Adrenal gland (tissue), 5 donors: ENCODE measurements around the gene TROAP.

Experiments used
- POLR2A ChIP-seq, 2 donors: fragments of 450-650 bp; IDR thresholded peaks; one replicate each; pipeline ENCODE4 v1.6.1; 2017; ENCODE audit warnings: antibody characterized with exemption in 2 of 2, mild to moderate bottlenecking in 2 of 2, moderate library complexity in 1 of 2
- TF ChIP-seq, protein P1 (sequence below), 6 experiments: fragments of 450-650 bp in 4 of 6; fragments of 200-600 bp in 2 of 6; sonication (generic) in 1 of 6; IDR thresholded peaks; 1 replicate in 5 of 6; 2 replicates in 1 of 6; pipeline versions ENCODE4 v1.5.1 to v1.8.0; 2016 to 2021; ENCODE audit warnings: antibody characterized with exemption in 6 of 6, mild to moderate bottlenecking in 2 of 6, moderate library complexity in 1 of 6
- donor health status: DM: no; HTN: no; CAD: no.

DNA sequence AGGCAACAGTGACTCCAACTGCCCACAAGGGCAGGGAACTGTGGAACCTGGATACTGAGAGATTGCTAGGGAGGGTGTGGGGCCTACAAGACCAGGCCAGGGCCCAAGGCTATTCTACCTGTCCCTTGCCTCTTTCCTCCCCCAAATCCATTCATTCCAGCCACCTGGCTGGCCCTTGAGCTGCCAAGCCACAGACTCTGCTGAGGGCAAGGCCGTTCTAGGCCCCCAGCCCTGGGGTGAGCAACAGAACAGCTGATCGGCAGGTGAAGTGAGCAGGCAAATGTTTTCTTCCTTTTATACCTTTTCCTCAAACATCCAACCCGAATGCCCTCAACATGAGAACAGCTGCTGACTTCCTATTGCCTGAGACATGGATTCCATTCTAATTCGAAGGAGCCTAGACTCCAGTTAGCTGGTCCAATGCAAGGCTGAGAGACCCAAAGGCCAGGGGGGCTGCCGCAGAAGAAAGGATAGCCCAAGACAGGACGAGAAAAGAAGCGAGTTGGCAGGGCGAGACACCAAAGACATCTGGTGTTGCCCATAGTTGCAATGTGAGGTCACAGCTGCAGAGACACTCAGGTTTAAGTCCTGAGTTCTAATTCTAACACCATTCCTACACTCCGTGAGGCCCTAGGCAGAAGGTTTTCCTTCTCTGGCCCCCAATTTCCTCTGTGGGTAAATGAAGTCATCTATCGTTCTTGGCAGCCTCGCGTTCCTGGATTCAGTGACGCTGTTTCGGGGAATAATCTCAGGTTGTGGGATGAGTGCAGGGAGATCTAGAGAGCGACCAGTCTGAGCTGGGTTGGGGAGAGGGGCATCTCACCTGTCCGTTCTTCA is 12.3 kb downstream of the TROAP start:
- TF ChIP-seq, protein P1, sequence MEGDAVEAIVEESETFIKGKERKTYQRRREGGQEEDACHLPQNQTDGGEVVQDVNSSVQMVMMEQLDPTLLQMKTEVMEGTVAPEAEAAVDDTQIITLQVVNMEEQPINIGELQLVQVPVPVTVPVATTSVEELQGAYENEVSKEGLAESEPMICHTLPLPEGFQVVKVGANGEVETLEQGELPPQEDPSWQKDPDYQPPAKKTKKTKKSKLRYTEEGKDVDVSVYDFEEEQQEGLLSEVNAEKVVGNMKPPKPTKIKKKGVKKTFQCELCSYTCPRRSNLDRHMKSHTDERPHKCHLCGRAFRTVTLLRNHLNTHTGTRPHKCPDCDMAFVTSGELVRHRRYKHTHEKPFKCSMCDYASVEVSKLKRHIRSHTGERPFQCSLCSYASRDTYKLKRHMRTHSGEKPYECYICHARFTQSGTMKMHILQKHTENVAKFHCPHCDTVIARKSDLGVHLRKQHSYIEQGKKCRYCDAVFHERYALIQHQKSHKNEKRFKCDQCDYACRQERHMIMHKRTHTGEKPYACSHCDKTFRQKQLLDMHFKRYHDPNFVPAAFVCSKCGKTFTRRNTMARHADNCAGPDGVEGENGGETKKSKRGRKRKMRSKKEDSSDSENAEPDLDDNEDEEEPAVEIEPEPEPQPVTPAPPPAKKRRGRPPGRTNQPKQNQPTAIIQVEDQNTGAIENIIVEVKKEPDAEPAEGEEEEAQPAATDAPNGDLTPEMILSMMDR (IDR thresholded peaks at IDR 0.05), result no peak
- TF ChIP-seq POLR2A (IDR thresholded peaks at IDR 0.05), result no peak
